GM18868 (cell line): ENCODE measurements around the gene KCNJ12.
"Not testable (repeated sequence)": the region's sequence is repeated elsewhere in the genome, so short reads cannot be mapped to it uniquely, and the experiment has no call there.

Experiments
- ATAC-seq: cut with Tn5 transposase; IDR thresholded peaks from one replicate; pipeline ENCODE4 v1.9.1; 2021; ENCODE audit warnings: mild to moderate bottlenecking, moderate library complexity; ENCODE audit not compliant: unreplicated experiment

The KCNJ12 gene

GRCh38 chr17:21436883-21437836 lies 61.0 kb downstream of the KCNJ12 start:
- not testable (repeated sequence) for ATAC-seq

DNA sequence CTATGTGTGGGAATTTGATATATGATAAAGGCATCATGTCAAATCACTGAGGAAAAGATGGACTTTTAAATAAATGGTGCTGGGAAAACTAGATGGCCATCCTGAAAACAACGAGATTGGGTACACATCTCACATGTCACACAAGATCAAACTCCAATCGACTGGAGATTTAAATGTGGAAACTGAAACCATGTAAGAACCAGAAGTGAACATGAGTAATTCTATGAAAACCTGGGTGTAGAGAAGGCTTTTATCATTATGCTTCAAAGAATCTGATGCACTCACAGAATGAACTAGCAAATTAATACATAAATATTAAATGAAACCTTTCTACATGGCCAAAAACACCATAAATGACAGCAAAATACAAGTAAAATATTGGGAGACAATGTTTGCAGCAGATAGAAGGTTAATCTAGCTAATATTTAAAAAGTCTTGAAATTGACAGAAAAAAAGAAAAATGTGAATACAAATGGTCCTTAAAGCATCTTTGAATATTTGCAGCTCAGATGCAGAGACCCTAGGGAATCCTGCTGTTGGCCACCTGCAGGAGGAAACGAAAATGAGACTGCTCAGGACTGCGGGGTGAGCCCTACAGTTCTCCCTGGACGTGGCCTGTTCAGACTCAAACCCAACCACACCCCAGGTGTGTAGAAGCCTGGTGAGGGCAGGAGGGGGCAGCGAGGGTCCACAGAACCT lies 62.3 kb downstream of the KCNJ12 start:
- ATAC-seq = not testable (repeated sequence)

DNA sequence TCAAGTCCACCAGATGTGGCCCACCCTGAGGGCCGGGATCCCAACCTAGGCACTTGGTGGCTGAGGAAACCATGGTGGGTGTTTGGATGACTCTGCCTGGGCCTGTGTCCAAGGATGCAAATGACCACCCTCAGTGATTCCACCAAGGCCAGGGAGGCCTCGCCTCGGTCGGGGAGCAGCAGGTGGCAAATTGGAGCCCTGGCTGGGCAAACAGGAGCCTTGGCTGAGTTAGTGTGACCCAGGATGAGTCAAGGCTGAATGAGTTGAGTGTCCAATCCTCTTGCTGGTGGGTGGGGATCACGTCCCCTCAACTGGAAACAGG lies 62.8 kb downstream of the KCNJ12 start:
- not testable (repeated sequence) for ATAC-seq

- ATAC-seq = no peak
Observed at GRCh38 chr17:21445091-21445650, 69.0 kb downstream of the KCNJ12 start.

- ATAC-seq = not testable (repeated sequence)
Observed at GRCh38 chr17:21447552-21447951, 71.4 kb downstream of the KCNJ12 start.

GRCh38 chr17:21449891-21450290 lies 73.7 kb downstream of the KCNJ12 start:
- ATAC-seq = not testable (repeated sequence)

DNA sequence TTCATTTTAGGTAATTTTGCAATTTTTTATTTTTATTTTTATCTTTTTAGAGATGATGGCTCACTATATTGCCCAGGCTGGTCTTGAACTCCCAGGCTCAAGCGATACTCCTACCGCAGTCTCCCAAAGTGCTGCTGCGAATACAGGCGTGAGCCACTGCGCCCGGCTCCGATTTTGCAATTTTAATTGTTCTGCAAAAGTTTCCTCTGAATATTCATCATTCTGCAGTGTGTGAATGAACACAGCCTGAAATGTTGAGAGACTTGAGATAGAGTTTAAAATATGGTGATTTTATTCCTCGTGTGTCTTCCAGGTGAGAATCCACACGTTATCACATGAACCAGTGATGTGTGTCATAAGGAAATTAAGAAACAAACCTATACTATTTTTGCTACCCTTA lies 75.8 kb downstream of the KCNJ12 start:
- ATAC-seq = no peak

GRCh38 chr17:21452377-21453143 lies 76.4 kb downstream of the KCNJ12 start:
- ATAC-seq = no peak

- ATAC-seq = no peak
Observed at GRCh38 chr17:21453144-21453898, 77.2 kb downstream of the KCNJ12 start.

DNA sequence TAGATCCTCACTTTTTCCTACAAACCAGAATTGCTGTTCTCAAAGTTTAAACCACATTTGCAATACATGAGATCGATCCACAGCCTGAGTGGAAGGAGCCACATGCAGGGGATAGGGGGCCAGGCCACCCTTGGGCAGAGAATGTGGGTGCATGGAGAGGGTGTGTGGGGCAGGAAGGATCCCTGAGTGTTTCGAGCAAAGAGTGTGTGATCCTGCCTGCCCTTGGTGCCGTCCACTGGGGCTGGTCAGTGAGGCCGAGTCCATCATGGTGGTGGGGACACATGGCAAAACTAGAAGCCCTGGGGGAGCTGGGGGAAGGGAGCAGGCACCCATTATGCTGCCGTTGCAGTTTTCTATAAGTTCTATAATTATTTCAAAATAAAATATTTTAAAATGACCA lies 77.8 kb downstream of the KCNJ12 start:
- not testable (repeated sequence) for ATAC-seq

DNA sequence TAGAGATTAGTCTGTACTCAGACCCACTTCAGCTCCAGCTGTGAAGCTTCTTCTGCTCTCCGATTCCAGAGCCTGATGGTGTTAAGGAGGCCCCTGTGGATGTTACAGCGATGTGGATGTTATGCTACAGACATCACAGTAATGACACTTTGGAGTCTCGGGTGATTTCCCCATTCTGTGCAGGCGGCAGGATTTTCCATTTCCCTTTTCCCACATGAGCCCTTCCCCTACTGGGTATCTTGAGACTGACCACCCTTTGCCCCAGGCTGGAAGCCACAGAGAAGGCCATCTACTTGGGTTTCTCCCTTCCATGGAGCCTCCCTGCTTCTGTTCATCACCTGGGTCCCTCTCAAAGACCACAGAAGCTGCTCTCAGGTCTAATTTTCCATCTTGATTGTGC lies 78.3 kb downstream of the KCNJ12 start:
- no peak for ATAC-seq

GRCh38 chr17:21455761-21456160 lies 79.6 kb downstream of the KCNJ12 start:
- ATAC-seq = no peak

- not testable (repeated sequence) for ATAC-seq
Observed at GRCh38 chr17:21456449-21456848, 80.3 kb downstream of the KCNJ12 start.

DNA sequence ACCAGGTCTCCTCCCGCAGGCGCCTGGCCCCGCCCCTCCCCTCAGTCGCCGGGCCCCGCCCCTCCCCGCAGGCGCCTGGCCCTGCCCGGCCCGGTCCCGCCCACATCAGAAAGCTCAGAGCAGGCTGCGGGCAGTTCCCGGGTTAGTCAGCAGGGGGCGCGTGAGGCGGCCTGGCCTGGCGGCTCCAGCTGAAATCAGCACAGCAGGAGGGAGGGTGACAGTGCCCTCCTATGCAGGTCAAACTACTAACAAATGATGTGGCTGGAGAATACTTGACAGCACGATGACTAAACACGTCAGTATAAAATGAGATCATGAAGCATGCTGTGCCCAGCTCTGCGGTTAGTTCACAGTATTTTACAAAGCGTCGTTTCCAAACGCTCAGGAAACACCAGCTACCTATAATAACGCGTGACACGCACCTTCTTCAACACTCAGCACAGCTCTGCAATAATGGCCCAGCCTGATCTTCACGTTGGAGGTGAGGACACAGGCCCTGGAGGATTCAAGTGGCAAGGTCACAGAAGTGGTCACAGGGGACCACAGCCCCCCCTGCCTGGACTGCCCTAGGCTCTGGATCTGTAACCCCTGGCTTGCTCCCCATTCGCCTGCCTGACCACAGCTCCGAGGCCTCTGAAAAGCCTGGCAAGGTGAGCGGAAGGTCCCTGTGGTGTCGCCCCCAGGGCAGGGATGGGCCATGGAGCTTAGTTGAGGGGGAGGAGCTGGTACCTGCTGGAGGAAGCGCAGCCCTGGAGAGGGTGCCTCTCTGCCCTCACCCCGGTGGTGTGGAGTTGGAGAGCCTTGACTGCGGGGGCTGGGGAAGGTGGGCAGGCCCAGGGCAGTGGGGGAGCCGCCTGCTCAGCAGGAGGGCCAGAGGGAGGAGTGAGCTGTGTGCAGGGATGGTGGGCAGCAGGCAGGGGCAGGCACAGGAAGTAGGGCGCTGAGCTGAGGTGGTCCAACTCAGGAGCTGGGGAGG lies 81.2 kb downstream of the KCNJ12 start:
- ATAC-seq = peak; percentile 81

GRCh38 chr17:21458054-21458453 lies 81.9 kb downstream of the KCNJ12 start:
- no peak for ATAC-seq

- ATAC-seq = no peak
Observed at GRCh38 chr17:21459536-21459935, 83.4 kb downstream of the KCNJ12 start.

DNA sequence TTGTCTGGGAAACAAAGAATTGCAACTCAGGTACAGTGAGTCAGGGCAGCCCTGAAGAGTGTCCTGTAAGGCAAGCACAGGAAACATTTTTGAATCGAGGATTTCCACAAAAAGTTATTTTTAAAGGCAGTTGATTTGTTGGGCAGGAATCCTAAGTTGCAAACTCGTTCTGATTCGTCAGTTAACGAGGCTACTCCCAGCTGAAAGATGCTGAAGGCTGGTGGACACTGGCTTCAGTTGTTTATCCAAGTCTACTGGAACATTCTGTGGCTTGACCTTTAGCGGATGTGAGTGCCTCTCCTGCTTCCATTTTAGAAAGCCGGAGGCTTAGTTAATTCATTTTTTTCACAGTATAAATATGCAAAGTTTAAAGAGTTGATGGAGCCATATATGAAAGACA lies 84.2 kb downstream of the KCNJ12 start:
- ATAC-seq = no peak

- ATAC-seq = no peak
Observed at GRCh38 chr17:21462237-21462636, 86.1 kb downstream of the KCNJ12 start.

- ATAC-seq = no peak
Observed at GRCh38 chr17:21463204-21463661, 87.1 kb downstream of the KCNJ12 start.
